Inferior parietal cortex (tissue), 1 donor: ENCODE results near the gene CD72.
"Not testable (repeated sequence)": the region's sequence is repeated elsewhere in the genome, so short reads cannot be mapped to it uniquely, and the experiment has no call there.

Experiments used
- DNase-seq: peaks from one replicate; pipeline ENCODE4 v3.0.0-alpha.2; 2016; ENCODE audit errors: extremely low spot score

The CD72 gene

DNA sequence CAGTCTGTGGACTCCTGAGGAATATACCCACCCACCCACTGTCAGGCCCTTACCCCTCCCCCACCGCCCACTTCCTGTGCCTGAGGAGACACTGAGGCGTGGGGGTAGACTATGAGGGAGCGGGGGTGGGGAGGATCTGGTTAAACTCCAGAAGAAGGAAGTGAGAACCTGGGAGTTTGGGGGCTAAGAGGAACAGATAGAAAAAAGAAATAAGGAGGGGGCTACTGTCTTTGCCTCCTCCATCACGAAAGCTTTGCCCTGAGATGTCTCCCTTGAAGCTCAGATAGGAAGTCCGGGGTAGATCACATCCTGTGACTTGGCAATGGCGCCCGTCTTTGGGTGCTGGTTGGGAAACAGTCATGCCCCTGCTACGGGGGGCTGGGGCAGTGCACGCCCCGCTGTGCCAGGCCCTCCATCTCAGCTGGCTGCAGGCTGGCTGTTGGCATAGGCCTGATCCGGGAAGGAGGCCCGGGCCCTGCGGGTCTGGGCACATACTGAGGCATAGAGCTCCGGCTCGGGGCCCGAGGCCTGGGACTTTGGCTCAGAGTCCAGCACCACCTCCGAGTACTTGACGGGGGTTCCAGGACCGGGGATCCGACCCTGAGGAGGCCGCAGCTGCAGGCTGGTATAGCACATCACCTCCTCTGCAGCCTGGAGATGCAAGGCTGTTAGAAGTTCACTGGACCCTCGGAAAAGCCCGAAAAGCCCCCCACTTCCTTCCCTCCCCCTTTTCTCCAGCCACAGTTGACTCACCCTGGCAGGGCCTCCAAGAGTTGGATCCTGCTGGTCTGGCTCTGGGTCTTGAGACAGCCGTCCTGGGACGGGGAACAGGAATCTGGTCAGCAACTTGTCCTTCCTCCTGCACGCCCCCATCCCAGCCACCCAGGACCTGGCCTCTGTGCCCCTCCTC is 31.5 kb upstream of the CD72 start:
- no peak for DNase-seq

DNA sequence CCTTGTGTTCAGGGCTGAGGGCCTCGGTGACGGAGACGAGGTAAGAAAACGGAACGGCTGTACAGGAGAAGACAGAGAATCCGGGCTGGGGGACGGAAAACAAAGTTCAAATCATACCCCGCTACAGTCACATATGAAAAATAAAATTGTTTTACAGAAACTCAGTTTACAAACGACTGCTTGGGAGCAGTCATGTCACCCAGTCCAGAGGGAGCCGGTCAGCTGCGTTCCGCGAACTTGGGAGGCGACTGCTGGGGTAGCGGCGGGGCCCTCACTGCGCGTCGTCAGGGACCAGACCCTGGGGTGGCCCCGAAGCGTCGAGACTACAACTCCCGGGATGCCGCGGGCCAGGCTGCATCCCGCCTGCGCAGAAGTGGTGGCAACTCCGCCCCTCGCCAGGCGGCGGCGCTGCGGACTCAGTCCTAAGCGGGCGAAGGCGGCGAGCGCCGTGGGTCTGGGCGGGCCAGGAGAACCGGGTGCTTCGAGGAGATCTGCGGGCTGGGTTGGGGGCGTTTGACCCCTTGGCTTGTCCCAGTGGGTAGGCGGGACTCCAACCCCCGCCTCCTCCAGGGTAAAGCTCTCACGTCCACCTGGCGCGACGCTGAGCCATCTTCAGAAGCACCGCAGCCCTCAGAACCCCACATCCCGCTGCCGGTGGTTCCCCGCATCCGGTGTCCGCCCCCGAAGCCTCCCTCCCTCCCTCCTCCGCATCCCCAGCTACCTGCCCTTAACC is 28.5 kb upstream of the CD72 start:
- peak; percentile 94 for DNase-seq

DNA sequence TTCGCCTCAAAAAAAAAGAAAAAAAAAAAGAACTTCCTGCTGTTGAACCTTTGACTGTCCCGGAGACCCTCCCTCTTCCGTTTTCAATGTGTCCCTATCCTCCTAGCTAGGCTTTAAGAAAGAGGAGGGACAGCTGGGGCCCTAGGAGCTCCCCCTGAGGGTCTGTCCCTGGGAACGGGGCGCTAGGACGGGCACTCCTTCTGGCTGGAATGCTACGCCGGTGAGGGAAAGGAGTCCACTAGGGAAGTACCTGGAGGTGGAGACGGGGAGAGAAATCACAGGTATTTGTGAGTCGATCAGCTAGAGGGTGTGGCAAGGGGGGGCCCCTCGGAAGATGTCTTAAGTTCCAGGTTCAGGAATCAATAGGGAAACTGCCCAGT is 27.9 kb upstream of the CD72 start:
- peak; percentile 22 for DNase-seq

DNA sequence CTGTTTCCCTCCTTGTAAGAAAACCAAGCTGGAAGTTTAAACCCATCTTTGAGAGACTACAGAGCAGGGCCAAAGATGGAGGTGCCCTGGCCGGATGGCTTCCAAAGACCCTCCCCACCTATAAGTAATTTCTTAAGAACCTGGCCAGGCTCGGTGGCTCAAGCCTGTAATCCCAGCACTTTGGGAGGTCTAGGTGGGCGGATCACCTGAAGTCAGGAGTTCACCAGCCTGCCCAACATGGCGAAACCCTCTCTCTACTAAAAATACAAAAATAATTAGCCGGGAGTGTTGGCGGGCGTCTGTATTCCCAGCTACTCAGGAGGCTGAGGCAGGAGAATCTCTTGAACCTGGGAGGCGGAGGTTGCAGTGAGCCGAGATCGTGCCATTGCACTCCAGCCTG is 27.5 kb upstream of the CD72 start:
- not testable (repeated sequence) for DNase-seq

DNA sequence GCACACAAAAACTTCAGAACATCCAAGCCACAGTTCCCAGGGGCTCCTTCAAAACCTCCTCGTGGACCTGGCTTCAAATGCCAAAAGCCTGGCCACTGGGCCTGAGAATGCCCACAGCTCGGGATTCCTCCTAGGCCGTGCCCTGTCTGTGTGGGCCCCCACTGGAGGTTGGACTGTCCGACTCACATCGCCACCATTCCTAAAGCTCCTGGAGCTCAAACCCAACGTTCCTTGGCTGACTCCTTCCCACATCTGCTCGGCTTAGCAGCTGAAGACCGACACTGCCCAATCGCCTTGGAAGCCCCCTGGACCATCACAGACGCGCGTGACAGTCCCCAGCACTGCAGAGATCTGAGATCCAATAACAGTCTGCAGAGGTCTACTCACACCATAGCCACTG is 24.8 kb upstream of the CD72 start:
- no peak for DNase-seq

DNA sequence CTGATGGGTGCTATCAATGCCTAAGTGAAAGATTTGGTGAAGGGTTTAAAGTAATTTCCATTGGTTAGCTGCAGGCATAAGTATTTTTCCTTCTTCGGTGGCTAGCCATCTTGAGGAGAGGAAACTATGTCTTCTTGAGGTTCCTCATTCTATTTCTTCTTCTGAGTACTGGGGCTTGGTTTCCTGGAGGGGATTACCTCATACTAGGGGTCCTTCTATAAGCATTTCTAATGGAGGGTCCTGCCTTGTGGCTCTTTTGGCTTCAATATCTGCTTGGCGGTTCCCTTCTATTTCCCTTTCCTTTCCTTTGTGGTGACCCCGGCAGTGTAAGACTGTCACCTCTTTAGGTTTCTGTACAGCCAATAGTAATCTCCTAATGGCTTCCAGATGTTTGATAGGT is 23.3 kb upstream of the CD72 start:
- not testable (repeated sequence) for DNase-seq

DNA sequence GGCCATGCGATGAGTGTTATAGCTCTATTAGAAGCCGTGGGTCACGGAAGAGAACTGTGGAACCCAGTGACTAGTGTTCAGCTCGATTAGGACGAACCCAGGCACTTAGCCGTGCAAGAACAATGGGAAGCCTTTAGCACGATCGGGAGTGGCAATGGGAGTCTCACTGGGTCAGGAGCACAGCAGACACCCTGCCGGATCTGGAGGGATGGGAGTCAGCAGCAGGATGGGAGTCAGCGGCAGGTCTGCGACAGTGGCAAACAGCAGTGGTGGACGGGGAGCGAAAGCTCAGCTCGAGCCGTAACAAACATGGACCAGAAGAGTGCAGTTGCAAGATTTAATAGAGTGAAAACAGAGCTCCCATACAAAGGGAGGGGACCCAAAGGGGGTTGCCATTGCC is 22.2 kb upstream of the CD72 start:
- not testable (repeated sequence) for DNase-seq

DNA sequence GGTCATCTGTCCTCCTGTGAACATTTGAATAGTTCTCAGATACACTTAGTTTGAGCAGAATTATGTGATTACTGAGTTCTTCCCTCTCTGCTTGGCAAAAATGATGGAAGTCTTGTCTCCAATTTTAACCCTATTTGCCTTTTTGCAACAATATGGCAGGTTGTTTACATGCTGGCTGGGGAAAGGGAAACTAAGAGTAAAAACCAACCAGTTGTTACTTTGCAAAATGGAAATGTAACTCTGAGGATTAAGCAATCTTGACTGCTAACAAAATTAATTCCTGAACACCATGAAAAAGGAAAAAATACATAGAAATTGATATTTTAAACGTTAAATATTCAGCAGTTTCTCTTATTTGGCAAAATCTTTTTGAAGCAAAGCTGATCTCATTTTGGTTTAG is 21.4 kb upstream of the CD72 start:
- DNase-seq, result no peak

DNA sequence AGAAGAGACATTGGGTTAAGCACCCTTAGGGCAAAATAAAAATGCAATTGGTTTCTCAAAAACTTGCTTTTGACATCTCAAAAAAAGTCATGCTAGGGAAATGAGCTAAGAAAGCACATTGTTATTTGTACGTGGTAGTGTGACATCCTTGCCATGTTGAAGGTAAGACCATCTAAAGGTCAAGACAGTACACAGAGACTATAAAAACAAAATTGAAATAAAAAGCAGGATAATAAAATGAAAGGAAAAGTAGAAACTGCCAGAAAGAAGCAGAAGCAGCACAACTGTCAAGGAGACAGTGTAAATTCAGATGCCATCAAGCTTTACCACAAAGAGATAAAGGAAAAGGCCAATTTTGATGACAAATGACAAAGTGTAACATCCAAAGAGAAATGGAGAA is 21.0 kb upstream of the CD72 start:
- DNase-seq, result not testable (repeated sequence)

DNA sequence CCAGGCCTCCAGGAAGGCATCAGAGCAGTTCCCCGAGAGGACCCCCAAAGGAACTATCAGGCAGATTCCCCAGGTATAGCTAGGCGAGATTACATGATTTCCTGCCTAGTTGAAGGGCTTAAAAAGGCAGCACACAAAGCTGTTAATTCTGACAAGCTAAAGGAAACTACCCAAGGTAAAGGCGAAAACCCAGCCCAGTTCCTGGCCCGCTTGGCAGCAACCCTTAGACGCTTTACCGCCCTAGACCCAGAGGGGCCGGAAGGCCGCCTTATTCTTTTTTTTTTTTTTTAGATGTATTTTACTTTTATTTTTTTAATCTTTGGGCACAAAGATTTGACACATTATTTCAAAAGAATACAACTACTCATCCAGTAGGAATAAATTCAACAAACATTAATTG is 20.5 kb upstream of the CD72 start:
- DNase-seq, result not testable (repeated sequence)

DNA sequence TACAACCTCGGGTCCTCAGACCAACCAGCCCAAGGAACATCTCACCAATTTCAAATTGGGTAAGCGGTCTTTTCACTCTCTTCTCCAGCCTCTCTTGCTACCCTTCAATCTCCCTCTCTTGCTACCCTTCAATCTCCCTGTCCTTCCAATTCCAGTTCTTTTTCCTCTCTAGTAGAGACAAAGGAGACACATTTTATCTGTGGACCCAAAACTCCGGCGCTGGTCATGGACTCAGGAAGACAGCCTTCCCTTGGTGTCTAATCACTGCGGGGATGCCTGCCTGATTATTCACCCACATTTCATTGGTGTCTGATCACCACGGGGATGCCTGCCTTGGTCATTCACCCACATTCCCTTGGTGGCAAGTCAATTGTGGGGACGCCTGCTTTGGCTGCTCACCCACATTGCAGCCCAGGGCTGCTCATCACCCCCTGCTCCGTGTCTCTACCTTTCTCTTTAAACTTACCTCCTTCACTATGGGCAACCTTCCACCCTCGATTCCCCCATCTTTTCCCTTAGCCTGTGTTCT is 19.3 kb upstream of the CD72 start:
- DNase-seq, result not testable (repeated sequence)

DNA sequence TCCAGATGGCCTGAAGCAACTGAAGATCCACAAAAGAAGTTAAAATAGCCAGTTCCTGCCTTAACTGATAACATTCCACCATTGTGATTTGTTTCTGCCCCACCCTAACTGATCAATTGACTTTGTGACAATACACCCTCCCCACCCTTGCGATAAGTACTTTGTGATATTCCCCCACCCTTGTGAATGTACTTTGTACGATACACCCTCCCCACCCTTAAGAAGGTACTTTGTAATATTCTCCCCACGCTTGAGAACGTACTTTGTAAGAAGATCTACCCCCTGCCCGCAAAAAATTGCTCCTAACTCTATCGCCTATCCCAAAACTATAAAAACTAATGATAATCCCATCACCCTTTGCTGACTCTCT is 18.6 kb upstream of the CD72 start:
- not testable (repeated sequence) for DNase-seq

DNA sequence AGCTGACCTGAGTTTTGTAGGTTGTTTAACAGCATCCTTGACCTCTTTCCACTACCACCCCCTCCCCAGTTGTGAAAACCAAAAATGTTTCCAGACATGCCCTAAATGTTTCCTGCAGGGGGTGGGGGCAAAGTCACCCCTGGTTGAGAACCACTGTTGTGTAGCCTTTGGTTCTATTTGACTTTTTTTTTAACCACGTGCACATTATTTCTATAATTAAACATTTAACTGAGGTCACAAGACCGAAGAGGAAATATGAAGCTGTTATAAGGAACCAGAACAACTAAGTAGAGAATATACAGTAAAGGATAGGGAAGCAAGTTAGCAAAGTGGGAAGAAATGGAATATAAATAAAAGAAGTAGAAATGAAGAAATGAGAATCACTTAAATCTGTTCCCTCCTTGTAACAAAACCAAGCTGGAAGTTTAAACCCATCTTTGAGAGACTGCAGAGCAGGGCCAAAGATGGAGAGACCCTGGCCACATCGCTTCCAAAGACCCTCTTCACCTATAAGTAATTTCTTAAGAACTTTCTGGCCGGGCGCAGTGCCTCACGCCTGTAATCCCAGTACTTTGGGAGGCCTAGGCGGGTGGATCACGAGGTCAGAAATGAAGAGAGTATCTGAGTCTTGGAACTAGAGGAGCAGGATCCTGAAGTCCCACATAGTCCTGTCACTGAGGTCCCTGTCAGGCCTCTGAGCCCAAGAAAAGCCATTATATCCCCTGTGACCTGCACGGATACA is 18.1 kb upstream of the CD72 start:
- no peak for DNase-seq

DNA sequence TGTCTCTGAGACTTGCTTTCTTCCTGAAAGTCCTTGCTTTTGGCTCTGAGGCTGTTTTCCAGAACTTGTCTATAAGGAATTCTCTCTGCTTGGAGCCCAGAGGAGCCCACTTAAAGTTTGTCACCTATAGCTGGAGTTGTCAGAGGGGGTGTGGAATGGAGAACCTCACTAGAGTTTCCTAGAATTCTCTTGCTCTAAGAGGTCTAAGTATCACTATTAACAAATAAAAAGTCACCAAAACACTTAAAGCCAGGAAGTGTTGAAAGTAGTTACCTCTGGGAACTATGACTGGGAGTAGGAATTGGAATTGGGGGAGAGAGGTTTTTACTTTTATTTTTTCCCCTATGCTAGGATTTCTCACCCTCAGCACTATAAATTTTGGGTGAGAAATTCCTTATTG is 17.5 kb upstream of the CD72 start:
- DNase-seq, result no peak

DNA sequence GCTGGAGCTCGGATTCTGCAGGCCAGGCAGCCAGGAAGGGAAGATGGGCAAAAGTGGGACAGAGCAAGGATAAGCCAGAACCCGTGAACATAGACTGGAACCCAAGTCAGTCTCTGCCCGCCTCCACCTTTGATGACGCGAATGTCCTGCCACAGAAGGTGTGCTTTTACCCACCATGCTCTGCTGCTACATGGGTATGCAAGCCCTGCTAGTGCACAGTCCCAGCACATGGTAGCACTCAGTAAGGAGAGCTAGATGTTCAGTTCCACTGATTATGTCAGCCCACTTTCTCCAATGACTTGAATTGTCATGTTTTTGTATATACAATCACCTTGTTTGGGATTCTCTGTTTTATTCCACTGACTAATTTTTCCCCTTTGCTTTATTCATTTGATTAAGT is 11.4 kb upstream of the CD72 start:
- no peak for DNase-seq

DNA sequence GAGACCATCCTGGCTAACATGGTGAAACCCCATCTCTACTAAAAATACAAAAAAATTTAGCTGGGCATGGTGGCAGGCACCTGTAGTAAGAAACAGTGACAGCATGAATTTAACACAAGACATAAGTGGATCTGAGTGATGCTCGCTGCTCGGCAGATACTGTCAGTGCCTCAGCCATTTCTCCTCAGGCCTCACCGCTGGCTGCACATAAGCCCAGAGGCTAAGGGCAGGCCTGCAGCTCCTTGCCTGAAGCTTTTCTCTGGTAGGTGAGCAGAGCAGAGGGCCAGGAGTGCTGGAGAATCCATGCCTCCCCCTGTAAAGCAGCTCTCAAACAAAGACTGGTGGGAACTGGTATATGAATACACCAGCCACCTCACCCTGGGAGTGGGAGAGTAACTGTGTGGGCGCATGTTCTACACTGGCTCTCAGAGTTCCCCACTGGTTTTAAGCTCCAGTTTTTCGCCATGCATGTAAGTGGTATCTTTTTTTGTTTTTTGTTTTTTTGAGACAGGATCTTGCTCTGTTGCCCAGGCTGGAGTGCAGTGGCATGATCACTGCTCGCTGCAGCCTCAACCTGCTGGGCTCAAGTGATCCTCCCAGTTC is 10.3 kb upstream of the CD72 start:
- no peak for DNase-seq

DNA sequence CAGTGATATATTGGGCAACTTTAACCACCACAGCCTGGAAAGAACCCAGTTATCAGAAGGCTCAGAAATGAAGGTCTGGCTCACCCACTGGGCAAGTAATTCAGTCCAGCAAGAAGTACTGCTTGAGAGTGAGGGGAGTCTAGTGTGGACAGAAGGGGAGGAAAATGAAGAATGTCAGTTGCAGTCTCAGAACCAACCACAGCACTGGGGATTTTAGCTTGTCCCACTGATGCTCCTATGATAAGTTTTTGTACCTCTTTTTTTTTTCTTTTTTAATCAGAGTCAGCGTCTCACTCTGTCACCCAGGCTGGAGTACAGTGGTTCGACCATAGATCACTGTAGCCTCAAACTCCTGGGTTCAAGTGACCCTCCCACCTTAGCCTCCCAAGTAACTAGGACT is 9.4 kb upstream of the CD72 start:
- no peak for DNase-seq

DNA sequence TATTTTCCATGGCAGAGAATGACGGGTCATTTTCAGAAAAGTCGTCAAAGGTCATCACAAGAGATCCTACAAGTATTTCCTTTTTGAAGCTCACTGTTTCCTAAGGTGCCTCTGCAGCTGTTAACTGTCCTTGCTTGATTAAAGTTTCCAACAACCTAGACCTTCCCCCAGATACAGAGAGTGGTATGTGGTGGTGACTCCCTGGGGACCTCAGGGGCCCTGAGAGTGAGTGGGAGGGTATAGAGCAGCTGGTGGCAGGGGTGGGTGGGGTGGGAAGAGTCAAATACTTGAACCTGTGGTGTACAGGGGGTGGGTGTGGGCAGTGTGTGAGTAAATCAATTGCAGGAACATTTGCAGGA is 1.6 kb upstream of the CD72 start:
- DNase-seq, result no peak

DNA sequence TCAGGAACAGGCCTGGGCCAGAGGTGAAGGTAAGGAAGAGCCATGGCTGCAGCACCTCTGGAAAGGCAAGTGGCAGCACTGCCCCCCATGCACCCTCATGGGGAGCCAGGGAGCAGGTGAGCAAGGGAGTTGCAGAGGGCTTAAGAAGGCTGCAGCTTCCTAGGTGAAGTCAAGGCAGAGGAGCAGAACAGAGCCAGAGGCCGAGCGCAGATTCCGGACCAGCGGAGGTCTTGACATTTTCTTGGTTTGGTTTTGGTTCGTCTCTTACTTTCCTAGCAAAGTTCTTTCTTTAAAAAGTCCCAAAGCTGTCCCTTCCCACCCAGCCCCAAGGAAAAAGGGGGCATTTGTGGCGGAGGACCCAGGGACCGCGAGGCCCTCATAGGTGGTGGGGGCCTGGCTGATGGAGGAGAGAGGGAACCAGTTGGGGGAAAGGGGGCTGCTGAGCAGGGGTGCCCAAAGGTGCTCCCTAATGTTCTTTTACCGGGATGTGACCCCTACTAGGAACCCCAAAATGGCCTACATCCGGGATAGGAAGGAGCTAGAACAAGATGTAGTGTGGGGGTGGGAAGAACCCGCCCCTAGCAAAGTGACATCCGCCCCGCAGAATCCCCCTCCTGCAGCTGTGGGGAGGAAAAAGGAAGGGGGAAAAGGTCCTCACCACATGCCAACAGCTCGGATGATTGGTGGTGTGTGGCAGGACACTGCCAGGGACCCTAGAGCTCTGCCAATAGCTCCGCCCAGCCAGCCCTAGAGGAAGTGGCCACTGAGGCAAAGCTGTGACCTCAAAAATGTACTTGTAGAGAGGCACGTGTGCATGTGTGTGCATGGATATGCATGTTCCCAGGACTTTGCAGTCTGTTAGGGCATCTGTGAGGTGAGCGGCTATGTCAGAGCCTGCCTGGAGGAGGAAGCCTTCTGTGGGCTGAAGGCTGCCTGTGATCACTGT is 914 bp upstream of the CD72 start:
- DNase-seq, result no peak

DNA sequence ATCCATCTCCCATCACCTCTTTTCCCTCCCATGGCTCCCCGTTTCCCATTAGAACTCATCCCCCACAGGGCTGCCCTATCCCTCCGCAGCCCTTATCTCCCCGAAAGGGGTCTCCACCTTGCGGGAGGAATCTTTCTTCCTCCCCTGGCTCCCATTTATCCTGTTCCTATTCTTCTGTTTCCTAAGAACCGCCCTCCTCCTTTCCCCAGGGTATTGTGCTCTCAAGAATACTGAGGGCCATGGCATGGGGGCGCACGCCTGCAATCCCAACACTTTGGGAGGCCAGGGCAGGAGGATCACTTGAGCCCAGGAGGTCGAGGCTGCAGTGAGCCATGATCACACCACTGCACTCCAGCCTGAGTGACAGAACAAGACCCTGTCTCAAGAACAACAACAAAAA is 665 bp downstream of the CD72 start:
- no peak for DNase-seq
